ENCODE measurements around the gene AP1S1. TPM values are rescaled to one million over a fixed set of nuclear protein-coding genes. Genes with fewer than 3 reads are reported as not detected.

The AP1S1 gene
- polyA plus RNA-seq, 2 of the 4 experiments (the other 2 are of a cell fraction): 107 to 181 TPM

- FAIRE-seq: no peak
- no peak for ATAC-seq
- DNase-seq (ENCODE audit: low read depth in 1 of 2, low spot score in 1 of 2): no peak
Measured at GRCh38 chr7:101186844-101187428, 32.7 kb downstream of the AP1S1 start.

GRCh38 chr7:101189109-101189508, 34.8 kb downstream of the AP1S1 start:
- no peak overlapping the region for H3K27ac ChIP-seq
- H3K4me2 ChIP-seq: no peak overlapping the region
- FAIRE-seq (no peak), DNase-seq (ENCODE audit: low read depth in 1 of 2, low spot score in 1 of 2) (no peak), ATAC-seq (no peak)
- H3K9me3 ChIP-seq: no peaks in the 10 kb centered on the region
- no peak overlapping the region for H3K4me3 ChIP-seq
- CTCF ChIA-PET: interaction anchor here (4.0 to 10.7 kb wide), 3 partner anchors 13 to 46 kb away, joined by 38 to 318 read pairs (median 68); no protein-coding TSS in a partner anchor
- TF ChIP-seq MYC (IDR thresholded peaks at IDR 0.05; ENCODE audit: borderline replicate concordance, low read length): no peak
- no peak for TF ChIP-seq JUN (IDR thresholded peaks at IDR 0.05)
- no peak for TF ChIP-seq EP300 (IDR thresholded peaks at IDR 0.05)
- TF ChIP-seq RNF2 (IDR thresholded peaks at IDR 0.05; ENCODE audit: borderline replicate concordance, low read depth): no peak
- no peak for TF ChIP-seq NR3C1 (IDR thresholded peaks at IDR 0.05)
- TF ChIP-seq TP53 (CRISPR knock-in tag; IDR thresholded peaks at IDR 0.05): no peak
- no peak for TF ChIP-seq HDAC2 (IDR thresholded peaks at IDR 0.05)
- POLR2A ChIA-PET: no interaction called here
- 57% methylated on average over 8 of the region's 8 CpGs for WGBS (ENCODE audit: missing lambda C conversion rate)
- peaks cover 23% of the 10 kb centered on the region for H3K4me1 ChIP-seq

More at GRCh38 chr7:101186844-101187428, 32.7 kb downstream of the AP1S1 start:
- Histone ChIP-seq H3K4me3 (no peak overlapping the region), H3K27ac (peak overlapping the region; percentile 11 to 55; a peak in 3 of 6 replicates), H3K4me1 (peaks cover 19% of the 10 kb centered on the region), H3K4me2 (peak overlapping the region; percentile 11; the same call in 1 of the 3 replicates), H3K9me3 (no peaks in the 10 kb centered on the region)
- TF ChIP-seq SREBF2 (IDR thresholded peaks at IDR 0.05) (no peak), PHF8 (IDR thresholded peaks at IDR 0.05; ENCODE audit: borderline replicate concordance, low read depth) (no peak), USF2 (IDR thresholded peaks at IDR 0.05) (no peak), KDM5A (IDR thresholded peaks at IDR 0.05) (no peak), JUNB (IDR thresholded peaks at IDR 0.05) (no peak), REST (IDR thresholded peaks at IDR 0.05) (no peak)
- CTCF ChIA-PET: interaction anchor here (1.0 to 10.7 kb wide), 3 partner anchors 16 to 88 kb away, joined by 3 to 318 read pairs (median 6); no protein-coding TSS in a partner anchor
- 77% methylated on average over 4 of the region's 4 CpGs for WGBS (ENCODE audit: missing lambda C conversion rate)
- POLR2A ChIA-PET: interaction anchor here (0.6 to 0.8 kb wide), 5 partner anchors 9 to 774 kb away, joined by 3 to 9 read pairs (median 5); partner anchors contain the start of gene SRRT

GRCh38 chr7:101195884-101196283, 41.6 kb downstream of the AP1S1 start:
- CTCF ChIA-PET: interaction anchor here (0.5 to 10.7 kb wide), 6 partner anchors 8 to 301 kb away, joined by 3 to 318 read pairs (median 6); partner anchors contain the start of genes ACHE, MOGAT3, PLOD3 and ZNHIT1
- 91% methylated on average over 17 of the region's 17 CpGs for WGBS (ENCODE audit: missing lambda C conversion rate)
- FAIRE-seq: no peak

More at GRCh38 chr7:101195884-101196283, 41.6 kb downstream of the AP1S1 start:
- POLR2A ChIA-PET: no interaction called here
- ATAC-seq: no peak
- Histone ChIP-seq H3K9me3 (no peaks in the 10 kb centered on the region), H3K4me2 (no peak overlapping the region), H3K4me1 (peaks cover 10% of the 10 kb centered on the region), H3K4me3 (no peak overlapping the region), H3K27ac (no peak overlapping the region)
- no peak for DNase-seq (ENCODE audit: low read depth in 1 of 2, low spot score in 1 of 2)
- TF ChIP-seq TP53 (CRISPR knock-in tag; IDR thresholded peaks at IDR 0.05): no peak
- no peak for TF ChIP-seq CEBPB (IDR thresholded peaks at IDR 0.05)
- no peak for TF ChIP-seq GATA3 (IDR thresholded peaks at IDR 0.05; ENCODE audit: borderline replicate concordance)
- no peak for TF ChIP-seq MAX (IDR thresholded peaks at IDR 0.05)
- TF ChIP-seq SMC3 (IDR thresholded peaks at IDR 0.05): no peak
- no peak for TF ChIP-seq KDM1A (IDR thresholded peaks at IDR 0.05; ENCODE audit: low read depth)
- TF ChIP-seq EHF (CRISPR knock-in tag; IDR thresholded peaks at IDR 0.05): no peak
- TF ChIP-seq KDM5A (IDR thresholded peaks at IDR 0.05): no peak
- no peak for TF ChIP-seq EHMT2 (IDR thresholded peaks at IDR 0.05; ENCODE audit: low read depth)
- TF ChIP-seq ZSCAN20 (CRISPR knock-in tag; IDR thresholded peaks at IDR 0.05): no peak
- no peak for TF ChIP-seq FOSB (CRISPR knock-in tag; IDR thresholded peaks at IDR 0.05)

All from A549 (cell line).